ENCODE results near the gene FKBP14. TPM values are rescaled to one million over a fixed set of nuclear protein-coding genes. Genes with fewer than 3 reads are reported as not detected.
"Not testable (repeated sequence)": the region's sequence is repeated elsewhere in the genome, so short reads cannot be mapped to it uniquely, and the experiment has no call there.

The FKBP14 gene, protein sequence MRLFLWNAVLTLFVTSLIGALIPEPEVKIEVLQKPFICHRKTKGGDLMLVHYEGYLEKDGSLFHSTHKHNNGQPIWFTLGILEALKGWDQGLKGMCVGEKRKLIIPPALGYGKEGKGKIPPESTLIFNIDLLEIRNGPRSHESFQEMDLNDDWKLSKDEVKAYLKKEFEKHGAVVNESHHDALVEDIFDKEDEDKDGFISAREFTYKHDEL
- total RNA-seq = 1 to 10 TPM; 6.9 to 7.0 TPM

DNA sequence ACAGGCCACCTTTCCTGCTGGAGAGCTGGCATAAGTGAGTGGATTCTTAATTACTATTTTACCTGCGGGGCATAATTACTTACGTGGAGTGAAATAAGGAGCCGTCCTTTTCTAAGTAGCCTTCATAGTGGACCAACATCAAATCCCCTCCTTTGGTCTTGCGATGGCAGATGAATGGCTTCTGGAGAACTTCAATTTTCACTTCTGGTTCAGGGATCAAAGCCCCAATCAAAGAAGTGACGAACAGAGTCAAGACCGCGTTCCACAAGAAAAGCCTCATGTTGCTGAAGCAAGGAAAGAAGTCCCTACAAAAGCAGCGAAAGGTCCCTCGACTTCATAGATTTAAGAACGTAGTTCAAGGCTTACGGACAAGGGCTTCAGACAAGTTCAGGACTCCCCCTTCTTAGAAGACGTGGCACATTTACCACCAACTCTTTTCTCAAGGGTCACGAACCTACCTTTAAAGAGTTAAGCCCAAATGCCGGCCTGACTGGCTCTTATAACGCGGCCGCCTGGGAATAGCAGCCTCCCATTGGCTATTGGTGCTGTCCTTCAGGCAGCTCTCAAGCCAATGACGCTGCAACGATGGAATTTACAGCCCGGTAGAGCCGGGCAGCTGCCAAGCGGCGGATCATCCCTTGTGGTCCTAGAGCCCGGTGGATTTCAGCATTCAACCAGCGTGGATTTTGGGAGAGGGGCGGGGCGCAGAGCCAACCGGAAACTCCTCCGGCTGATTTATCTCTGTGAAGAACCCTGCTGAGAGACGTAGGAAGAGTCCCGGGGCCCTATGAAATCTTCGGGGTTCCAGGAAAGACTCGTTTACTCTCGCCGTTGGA lies at the start of gene FKBP14:
FKBP14 (minus strand) TSS at position 474 of the 836 bp plus-strand sequence; CDS start at position 280, 194 bp downstream.
- Mint-ChIP-seq H3K9me3 (no peaks in the 10 kb centered on the region), H3K36me3 (peaks cover 6% of the 10 kb centered on the region), H3K4me3 (no peak within 1 kb of the TSS), H3K27ac (peak within 1 kb of the TSS; percentile 89), H3K4me1 (peaks cover 29% of the 10 kb centered on the region), H3K27me3 (no peaks in the 10 kb centered on the region)
- DNase-seq = peak; percentile 90

DNA sequence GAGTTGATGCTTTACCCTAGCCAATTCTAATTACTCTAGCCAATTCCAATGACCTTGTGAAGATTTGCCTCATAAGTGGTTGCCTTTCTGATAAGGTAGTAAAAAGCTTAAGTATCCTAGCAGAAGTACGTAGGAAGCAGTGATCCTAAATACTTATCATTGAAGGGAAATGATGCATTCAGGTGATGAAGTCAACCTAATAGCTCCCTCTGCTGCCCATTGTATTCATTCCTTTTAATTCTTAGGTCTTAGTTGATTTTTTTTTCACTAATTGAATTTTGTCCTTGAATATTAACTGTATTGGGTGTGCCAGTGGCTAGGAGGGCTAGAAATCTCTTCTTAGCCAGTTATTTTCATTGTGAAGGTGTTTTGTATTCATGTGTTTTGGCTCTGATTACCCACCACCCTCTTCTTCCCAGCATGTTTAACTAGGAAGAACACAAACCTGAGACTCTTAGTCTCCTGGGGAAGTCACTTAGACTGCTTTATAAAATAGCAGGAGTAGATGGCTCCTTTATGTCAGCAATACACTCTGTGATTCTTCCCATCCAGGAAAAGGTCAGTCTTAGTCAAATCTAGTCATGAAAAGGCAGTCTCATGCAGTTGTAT lies 48.0 kb upstream of the FKBP14 start:
- peaks cover 4% of the 10 kb centered on the region for H3K36me3 Mint-ChIP-seq
- no peak overlapping the region for H3K4me3 Mint-ChIP-seq
- no peak overlapping the region for H3K27ac Mint-ChIP-seq
- no peak for DNase-seq
- H3K9me3 Mint-ChIP-seq = no peaks in the 10 kb centered on the region
- H3K27me3 Mint-ChIP-seq = no peaks in the 10 kb centered on the region
- H3K4me1 Mint-ChIP-seq = peaks cover 2% of the 10 kb centered on the region

DNA sequence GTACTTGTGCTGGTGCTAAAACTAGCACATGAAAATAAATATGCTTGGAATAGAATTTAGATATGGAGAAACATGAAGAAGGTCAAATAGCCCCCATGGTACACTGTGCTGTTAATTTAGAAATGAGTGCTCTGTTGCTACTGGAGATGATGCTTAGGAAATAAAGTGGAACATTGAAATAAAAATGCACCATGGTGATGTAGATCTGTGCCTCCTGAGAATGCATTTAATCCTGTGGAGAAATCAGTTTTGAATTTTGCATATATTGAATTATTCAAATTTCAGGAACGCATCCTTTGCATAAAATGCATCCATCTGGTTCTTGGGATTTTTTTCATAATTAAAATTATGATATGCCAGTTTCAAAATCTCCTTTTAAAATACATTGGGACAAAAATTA lies 46.2 kb upstream of the FKBP14 start:
- no peaks in the 10 kb centered on the region for H3K27me3 Mint-ChIP-seq
- H3K4me1 Mint-ChIP-seq = peaks cover 2% of the 10 kb centered on the region
- H3K9me3 Mint-ChIP-seq = no peaks in the 10 kb centered on the region
- DNase-seq = no peak
- H3K4me3 Mint-ChIP-seq = no peak overlapping the region
- H3K27ac Mint-ChIP-seq = no peak overlapping the region
- H3K36me3 Mint-ChIP-seq = peaks cover 5% of the 10 kb centered on the region

DNA sequence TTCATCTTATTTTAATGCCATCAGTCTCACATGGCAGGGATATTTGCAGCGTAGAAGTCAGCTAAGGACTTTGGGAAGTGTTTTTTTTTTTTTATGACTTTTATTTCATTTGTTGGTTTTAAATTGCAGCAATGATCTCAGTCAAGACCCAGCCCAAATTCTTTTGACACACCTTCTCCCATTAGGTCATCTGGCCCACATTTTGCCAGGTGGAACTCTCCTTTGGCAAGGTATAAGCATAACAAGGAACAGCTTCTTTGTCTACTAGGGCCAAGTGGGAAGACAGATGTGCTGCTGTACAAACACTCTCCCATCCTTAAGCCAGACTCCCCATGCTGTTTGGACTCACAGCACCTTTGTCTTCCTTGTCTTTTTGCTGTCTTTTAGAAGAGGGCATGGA lies 43.5 kb upstream of the FKBP14 start:
- Mint-ChIP-seq H3K4me3 (no peak overlapping the region), H3K27me3 (no peaks in the 10 kb centered on the region), H3K4me1 (peaks cover 2% of the 10 kb centered on the region), H3K9me3 (no peaks in the 10 kb centered on the region), H3K27ac (no peak overlapping the region), H3K36me3 (peaks cover 7% of the 10 kb centered on the region)
- DNase-seq = no peak

DNA sequence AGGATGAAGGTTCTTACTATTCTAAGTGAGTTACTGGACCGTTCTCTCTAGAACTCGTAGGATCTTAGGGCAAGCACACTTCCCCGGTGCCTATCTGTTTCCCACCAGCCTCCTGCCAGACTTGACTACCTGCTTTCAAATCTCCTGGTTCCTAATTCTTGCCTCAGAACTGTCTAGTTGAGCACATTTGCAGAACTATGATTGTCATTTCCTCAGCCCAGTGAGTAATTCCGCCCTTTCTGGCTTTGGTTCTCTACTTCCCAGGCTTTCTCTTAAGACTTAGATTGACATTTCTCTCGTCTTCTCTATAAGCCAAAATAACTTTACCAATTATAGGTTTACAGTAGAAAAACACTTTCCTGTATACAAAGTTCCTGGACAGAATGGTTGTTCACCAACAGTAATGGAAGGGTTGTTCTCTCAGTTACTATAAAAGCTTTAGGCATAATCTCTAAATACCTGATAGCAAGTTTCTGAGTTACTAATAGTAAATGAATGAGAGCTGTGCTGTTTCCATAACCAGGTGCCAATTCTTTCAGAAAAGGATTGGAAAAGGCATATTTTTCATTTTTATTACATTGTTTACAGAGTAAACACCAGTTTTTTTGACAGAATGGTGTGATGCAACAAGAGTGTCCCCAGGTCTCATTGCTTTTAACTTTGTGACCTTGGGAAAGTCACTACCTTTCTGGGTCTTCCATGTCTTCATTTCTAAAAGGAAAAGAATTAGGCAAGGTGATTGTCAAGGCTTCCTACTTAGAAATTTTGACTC lies 42.8 kb upstream of the FKBP14 start:
- DNase-seq = no peak
- Mint-ChIP-seq H3K27ac (no peak overlapping the region), H3K9me3 (no peaks in the 10 kb centered on the region), H3K27me3 (no peaks in the 10 kb centered on the region), H3K4me1 (peaks cover under 1% of the 10 kb centered on the region), H3K36me3 (peaks cover 7% of the 10 kb centered on the region), H3K4me3 (no peak overlapping the region)

DNA sequence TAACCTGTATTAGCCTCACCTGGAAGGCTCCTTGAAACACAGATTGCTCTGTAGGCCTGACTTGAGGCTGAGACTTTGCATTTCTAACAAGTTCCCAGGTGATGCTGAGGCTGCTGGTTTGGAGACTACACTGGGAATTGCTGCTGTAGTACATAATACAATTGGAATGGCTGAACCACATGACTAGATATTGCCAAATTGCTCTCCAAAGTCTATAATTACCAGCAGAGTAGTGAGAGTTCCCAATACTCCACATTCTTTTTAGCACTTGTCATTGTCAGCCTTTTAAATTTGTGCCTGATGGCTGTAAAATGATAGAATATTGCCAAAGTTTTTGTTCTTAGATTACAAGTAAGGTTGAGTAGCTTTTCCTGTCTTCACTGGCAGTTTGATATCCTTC lies 41.6 kb upstream of the FKBP14 start:
- Mint-ChIP-seq H3K9me3 (no peaks in the 10 kb centered on the region), H3K36me3 (peaks cover 7% of the 10 kb centered on the region), H3K4me3 (no peak overlapping the region), H3K27me3 (no peaks in the 10 kb centered on the region), H3K4me1 (no peaks in the 10 kb centered on the region), H3K27ac (no peak overlapping the region)
- no peak for DNase-seq

DNA sequence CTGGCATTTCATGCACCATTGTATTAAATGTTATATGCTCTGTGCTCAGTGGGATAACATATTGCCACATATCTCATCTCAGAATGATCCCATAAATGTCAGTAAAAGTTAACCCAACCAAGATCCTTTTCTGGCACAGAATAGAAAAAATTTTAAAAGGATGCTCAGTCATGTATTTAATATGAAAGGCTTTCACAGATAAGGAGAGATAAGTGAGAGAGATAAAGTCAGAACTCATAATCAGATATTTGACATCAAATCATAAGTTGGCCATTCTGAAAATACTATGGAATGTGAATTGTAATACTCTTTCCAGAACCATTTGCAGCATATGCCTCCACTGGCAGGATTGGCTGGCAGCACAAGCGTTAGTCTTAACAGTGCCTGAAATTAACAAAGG lies 40.2 kb upstream of the FKBP14 start:
- no peak for DNase-seq
- Mint-ChIP-seq H3K4me1 (peaks cover 2% of the 10 kb centered on the region), H3K27me3 (no peaks in the 10 kb centered on the region), H3K36me3 (peaks cover 7% of the 10 kb centered on the region), H3K4me3 (no peak overlapping the region), H3K9me3 (no peaks in the 10 kb centered on the region), H3K27ac (no peak overlapping the region)

DNA sequence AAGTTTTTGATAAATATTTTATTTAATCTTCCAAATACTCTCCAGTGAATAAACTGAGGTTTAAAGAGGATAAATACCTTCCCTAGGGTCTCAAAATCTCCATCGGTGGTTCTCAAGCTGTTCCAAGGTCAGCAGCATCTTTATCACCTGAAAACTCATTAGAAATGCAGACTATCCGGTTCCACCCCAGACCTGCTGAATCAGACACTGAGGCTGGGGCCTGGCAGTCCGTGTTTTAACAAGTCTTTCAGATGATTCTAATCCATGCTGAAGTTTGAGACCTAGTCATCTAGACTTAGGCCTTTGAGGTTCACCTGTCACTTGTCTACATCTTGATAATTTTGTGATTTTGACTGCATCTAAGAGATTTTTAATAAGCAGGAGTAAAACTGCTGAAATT lies 39.2 kb upstream of the FKBP14 start:
- Mint-ChIP-seq H3K27me3 (no peaks in the 10 kb centered on the region), H3K9me3 (no peaks in the 10 kb centered on the region), H3K4me1 (peaks cover 4% of the 10 kb centered on the region), H3K36me3 (peaks cover 3% of the 10 kb centered on the region), H3K4me3 (no peak overlapping the region), H3K27ac (no peak overlapping the region)
- no peak for DNase-seq

DNA sequence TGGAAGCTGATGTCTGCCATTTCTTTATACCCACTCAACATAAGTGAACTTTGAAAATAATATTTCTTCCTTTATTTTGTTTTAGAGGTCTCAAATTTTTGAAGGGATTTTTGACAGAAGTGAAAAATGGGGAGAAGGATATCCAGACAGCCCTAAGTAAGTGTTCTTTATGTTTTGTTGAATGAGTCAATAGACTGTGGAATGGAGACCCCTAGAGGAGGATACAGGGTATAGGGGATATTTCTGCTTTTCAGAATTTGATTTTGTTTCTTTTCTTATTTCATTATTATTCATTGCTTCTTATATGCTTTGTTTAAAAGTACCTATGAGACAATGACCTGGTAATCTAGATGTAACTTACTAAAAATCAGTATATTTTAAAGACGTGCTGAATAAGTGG lies 36.1 kb upstream of the FKBP14 start:
- Mint-ChIP-seq H3K4me3 (no peak overlapping the region), H3K27ac (no peak overlapping the region), H3K9me3 (peaks cover 2% of the 10 kb centered on the region), H3K36me3 (peaks cover 3% of the 10 kb centered on the region), H3K4me1 (peaks cover 4% of the 10 kb centered on the region), H3K27me3 (no peaks in the 10 kb centered on the region)
- no peak for DNase-seq

DNA sequence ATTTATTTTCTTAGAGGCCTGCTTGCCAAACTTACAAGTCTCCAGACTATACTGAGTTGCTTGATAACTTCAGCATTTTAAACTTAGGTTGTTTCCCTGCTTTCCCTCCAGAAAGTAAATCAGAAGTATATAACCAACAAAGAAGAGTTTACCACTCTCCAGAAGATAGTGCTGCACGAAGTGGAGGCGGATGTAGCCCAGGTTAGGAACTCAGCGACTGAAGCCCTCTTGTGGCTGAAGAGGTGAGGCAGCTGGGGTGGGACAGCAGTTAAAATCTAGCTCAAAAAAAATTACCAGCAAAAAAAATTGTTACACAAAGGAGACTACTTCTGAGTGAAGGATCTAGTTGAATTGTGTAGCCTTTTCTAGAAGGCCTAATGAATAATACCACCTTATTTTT lies 35.3 kb upstream of the FKBP14 start:
- H3K36me3 Mint-ChIP-seq, H3K4me1 Mint-ChIP-seq, H3K27ac Mint-ChIP-seq, H3K27me3 Mint-ChIP-seq, H3K9me3 Mint-ChIP-seq, H3K4me3 Mint-ChIP-seq: not testable (repeated sequence)
- peak; percentile 27 for DNase-seq

DNA sequence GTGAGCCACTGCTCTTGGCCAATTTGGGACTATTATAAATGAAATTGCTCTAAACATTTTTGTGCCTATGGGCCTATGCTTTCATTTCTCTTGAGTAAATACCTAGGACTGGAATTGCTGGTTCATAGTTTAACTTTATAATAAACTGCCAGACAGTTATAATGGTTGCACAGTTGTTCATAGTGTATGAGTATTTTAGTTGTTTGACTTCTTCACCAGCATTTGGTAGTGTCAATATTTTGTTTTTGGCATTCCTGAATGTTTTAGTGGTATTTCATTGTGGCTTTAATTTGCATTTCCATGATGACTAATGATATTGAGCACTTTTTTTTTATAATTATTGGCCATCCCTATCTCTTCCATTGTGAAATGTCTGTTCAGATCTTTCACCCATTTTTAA lies 31.2 kb upstream of the FKBP14 start:
- H3K36me3 Mint-ChIP-seq = peaks cover 6% of the 10 kb centered on the region
- peaks cover 4% of the 10 kb centered on the region for H3K4me1 Mint-ChIP-seq
- no peaks in the 10 kb centered on the region for H3K27me3 Mint-ChIP-seq
- H3K27ac Mint-ChIP-seq = no peak overlapping the region
- no peak overlapping the region for H3K4me3 Mint-ChIP-seq
- DNase-seq = no peak
- peaks cover 2% of the 10 kb centered on the region for H3K9me3 Mint-ChIP-seq

DNA sequence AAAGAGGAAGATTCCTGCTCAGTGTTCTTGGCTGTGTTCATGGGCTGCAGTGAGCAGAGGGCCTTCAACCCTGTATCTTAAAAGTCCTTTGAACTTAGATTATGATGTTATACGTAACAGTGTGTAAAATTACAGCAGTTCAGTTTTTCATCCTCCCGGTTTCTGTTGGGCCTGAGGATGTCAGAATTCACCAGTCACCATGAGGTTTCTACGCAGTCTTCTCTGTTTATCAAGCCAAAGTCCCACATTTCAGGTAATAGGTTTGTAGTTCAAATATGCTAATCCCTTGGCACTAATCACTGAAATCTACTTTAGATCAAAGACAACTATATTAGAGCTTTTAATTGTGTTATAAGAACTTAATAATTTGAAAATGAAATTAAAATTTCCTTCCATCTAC lies 26.6 kb upstream of the FKBP14 start:
- Mint-ChIP-seq H3K27me3 (no peaks in the 10 kb centered on the region), H3K36me3 (peaks cover 3% of the 10 kb centered on the region), H3K4me1 (no peaks in the 10 kb centered on the region), H3K27ac (no peak overlapping the region), H3K9me3 (peaks cover under 1% of the 10 kb centered on the region), H3K4me3 (no peak overlapping the region)
- no peak for DNase-seq

DNA sequence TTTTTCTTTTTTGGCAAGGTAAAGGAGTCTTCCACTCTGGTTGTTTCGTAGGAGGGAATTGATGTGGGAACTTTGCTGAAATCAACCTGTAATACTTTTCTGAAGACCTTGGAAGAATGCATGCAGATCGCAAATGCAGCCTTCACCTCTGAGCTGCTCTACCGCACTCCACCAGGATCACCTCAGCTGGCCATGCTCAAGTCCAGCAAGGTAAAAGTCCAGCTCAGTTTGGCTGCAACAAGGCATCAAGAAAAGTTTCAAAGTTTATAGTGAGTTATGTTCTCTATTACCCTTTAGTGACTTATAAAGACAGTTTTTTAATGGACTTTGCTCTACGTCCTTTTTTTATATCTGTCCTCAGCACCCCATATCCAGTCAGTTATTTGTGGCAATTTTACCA lies 22.7 kb upstream of the FKBP14 start:
- no peaks in the 10 kb centered on the region for H3K4me1 Mint-ChIP-seq
- no peak for DNase-seq
- H3K27ac Mint-ChIP-seq = no peak overlapping the region
- H3K9me3 Mint-ChIP-seq = no peaks in the 10 kb centered on the region
- H3K27me3 Mint-ChIP-seq = no peaks in the 10 kb centered on the region
- H3K4me3 Mint-ChIP-seq = no peak overlapping the region
- peaks cover 4% of the 10 kb centered on the region for H3K36me3 Mint-ChIP-seq

DNA sequence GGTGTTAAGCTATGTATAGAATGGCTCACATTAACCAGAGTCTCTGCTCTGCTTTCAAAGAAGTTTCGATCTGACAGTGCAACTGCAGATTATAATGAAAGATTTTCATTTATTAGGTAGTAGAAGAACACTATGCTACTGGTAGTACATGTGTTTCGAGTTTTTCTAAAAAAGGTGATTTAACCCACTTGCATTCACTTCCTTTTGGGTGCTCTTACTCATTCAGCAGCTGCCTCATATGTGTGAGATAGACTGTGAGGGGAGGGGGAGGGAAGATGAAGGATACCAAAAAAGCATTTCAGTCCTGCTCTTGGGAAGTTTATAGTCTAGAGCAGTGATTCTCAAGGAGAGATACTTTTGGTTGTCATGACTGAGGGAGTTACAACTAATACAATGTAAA lies 22.1 kb upstream of the FKBP14 start:
- no peak overlapping the region for H3K27ac Mint-ChIP-seq
- H3K9me3 Mint-ChIP-seq = no peaks in the 10 kb centered on the region
- no peak overlapping the region for H3K4me3 Mint-ChIP-seq
- no peaks in the 10 kb centered on the region for H3K27me3 Mint-ChIP-seq
- peaks cover 4% of the 10 kb centered on the region for H3K36me3 Mint-ChIP-seq
- DNase-seq = no peak
- no peaks in the 10 kb centered on the region for H3K4me1 Mint-ChIP-seq

DNA sequence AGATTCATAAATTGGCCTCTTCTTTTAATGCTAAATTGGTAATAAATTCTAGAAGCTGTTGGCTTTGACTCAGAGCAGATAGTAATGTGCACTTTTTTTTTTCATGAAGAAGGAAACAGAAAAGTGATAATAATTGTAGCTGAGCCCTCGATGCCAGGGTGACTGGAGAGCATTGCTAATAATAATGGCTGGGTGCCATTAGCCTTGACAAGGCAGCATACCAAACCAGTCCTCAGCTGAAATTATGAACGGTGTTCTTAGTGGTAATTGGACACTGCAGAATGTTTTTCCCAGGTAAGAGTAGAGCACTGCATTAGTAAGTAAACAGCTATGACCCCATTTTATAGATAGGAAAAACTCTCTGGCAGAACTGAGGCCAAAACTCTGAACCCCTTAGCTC lies 20.6 kb upstream of the FKBP14 start:
- no peak overlapping the region for H3K27ac Mint-ChIP-seq
- H3K36me3 Mint-ChIP-seq = peaks cover 4% of the 10 kb centered on the region
- H3K4me3 Mint-ChIP-seq = no peak overlapping the region
- no peaks in the 10 kb centered on the region for H3K4me1 Mint-ChIP-seq
- DNase-seq = no peak
- no peaks in the 10 kb centered on the region for H3K27me3 Mint-ChIP-seq
- no peaks in the 10 kb centered on the region for H3K9me3 Mint-ChIP-seq

Measured in activated naive CD8-positive, alpha-beta T cell treated with anti-CD3 and anti-CD28 coated beads for 36 hours (primary cell).